Erythroblast (primary cell): Measurements from ENCODE around the gene PTPRA.
"Not testable (repeated sequence)": the region's sequence is repeated elsewhere in the genome, so short reads cannot be mapped to it uniquely, and the experiment has no call there.

Experiments
- DNase-seq, 2 experiments: peaks; one replicate each; lab custom pipeline; 2025; lab: John Stamatoyannopoulos, UW
- GATA1 ChIP-seq: IDR thresholded peaks from 2 replicates; pipeline ENCODE4 v1.6.1; 2011; ENCODE audit warnings: low read depth, mild to moderate bottlenecking, control low read depth, low read length, moderate library complexity
- POLR2A ChIP-seq: IDR thresholded peaks from 2 replicates; pipeline ENCODE4 v1.6.1; 2011; ENCODE audit warnings: mild to moderate bottlenecking, low read length

PTPRA gene

GRCh38 chr20:3072530-3073250 lies 199.4 kb downstream of the PTPRA start:
- TF ChIP-seq POLR2A, result no peak
- no peak for TF ChIP-seq GATA1
- DNase-seq, result no peak

- not testable (repeated sequence) for DNase-seq
Measured at GRCh38 chr20:3073251-3073643, 200.0 kb downstream of the PTPRA start.

GRCh38 chr20:3074812-3075211 lies 201.5 kb downstream of the PTPRA start:
- TF ChIP-seq POLR2A (no peak), GATA1 (no peak)
- DNase-seq, result no peak

GRCh38 chr20:3075315-3075714 lies 202.0 kb downstream of the PTPRA start:
- not testable (repeated sequence) for DNase-seq

- DNase-seq, result peak; percentile 38 to 45
- TF ChIP-seq POLR2A (no peak), GATA1 (no peak)
Measured at GRCh38 chr20:3077618-3078134, 204.4 kb downstream of the PTPRA start.

- TF ChIP-seq GATA1 (no peak), POLR2A (no peak)
- DNase-seq, result no peak
Measured at GRCh38 chr20:3080939-3081388, 207.7 kb downstream of the PTPRA start.

GRCh38 chr20:3081641-3082040 lies 208.4 kb downstream of the PTPRA start:
- TF ChIP-seq POLR2A, result no peak
- no peak for TF ChIP-seq GATA1

GRCh38 chr20:3082306-3082951 lies 209.1 kb downstream of the PTPRA start:
- no peak for DNase-seq
- no peak for TF ChIP-seq GATA1
- TF ChIP-seq POLR2A, result no peak

More at GRCh38 chr20:3081641-3082040, 208.4 kb downstream of the PTPRA start:
- no peak for DNase-seq

- no peak for DNase-seq
- no peak for TF ChIP-seq GATA1
- no peak for TF ChIP-seq POLR2A
Measured at GRCh38 chr20:3082955-3083952, 210.0 kb downstream of the PTPRA start.

GRCh38 chr20:3084283-3084985 lies 211.2 kb downstream of the PTPRA start, which contains the start of gene AVP:
AVP (minus strand) TSS chr20:3084724; CDS start chr20:3084674, 50 bp downstream.
- no peak for DNase-seq
- TF ChIP-seq GATA1 (no peak), POLR2A (no peak)

GRCh38 chr20:3084986-3085360 lies 211.7 kb downstream of the PTPRA start:
- no peak for DNase-seq
- TF ChIP-seq GATA1, result no peak
- no peak for TF ChIP-seq POLR2A

- DNase-seq, result no peak
- TF ChIP-seq POLR2A (no peak), GATA1 (no peak)
Measured at GRCh38 chr20:3085571-3086072, 212.3 kb downstream of the PTPRA start.

GRCh38 chr20:3088031-3088430 lies 214.8 kb downstream of the PTPRA start:
- no peak for DNase-seq
- no peak for TF ChIP-seq GATA1
- no peak for TF ChIP-seq POLR2A
